H9 (cell line): ENCODE results near the gene CPA4. TPM values are rescaled to one million over a fixed set of nuclear protein-coding genes. Genes with fewer than 3 reads are reported as not detected.
A peak's percentile ranks its signal among the peaks of the same experiment; 100 is the strongest.

Experiments
- DNase-seq: peaks from one replicate; pipeline ENCODE4 v3.0.0-alpha.2; 2017
- H2AFZ ChIP-seq: one replicate; pipeline ENCODE4 v1.6.1; 2013; ENCODE audit warnings: mild to moderate bottlenecking, low read length, control low read depth, moderate library complexity
- H2AK5ac ChIP-seq: 2 replicates; pipeline ENCODE4 v1.6.1; 2013; ENCODE audit warnings: low read length, control low read depth, mixed read lengths; ENCODE audit not compliant: insufficient read length
- H2BK120ac ChIP-seq: one replicate; pipeline ENCODE4 v1.6.1; 2013; ENCODE audit warnings: low read depth, mild to moderate bottlenecking, low read length, control low read depth, inconsistent platforms; ENCODE audit not compliant: poor library complexity, severe bottlenecking
- H2BK12ac ChIP-seq: 2 replicates; pipeline ENCODE4 v1.6.1; 2013; ENCODE audit warnings: low read length, control low read depth, mixed read lengths, low read depth; ENCODE audit not compliant: insufficient read length
- H2BK15ac ChIP-seq: 2 replicates; pipeline ENCODE4 v1.6.1; 2013; ENCODE audit warnings: low read depth, low read length, control low read depth
- H2BK20ac ChIP-seq: one replicate; pipeline ENCODE4 v1.6.1; 2013; ENCODE audit warnings: low read depth, mild to moderate bottlenecking, low read length, control low read depth, inconsistent platforms; ENCODE audit not compliant: poor library complexity, severe bottlenecking
- H2BK5ac ChIP-seq: 2 replicates; pipeline ENCODE4 v1.6.1; 2013; ENCODE audit warnings: low read length, control low read depth, mixed read lengths; ENCODE audit not compliant: insufficient read length
- H3K14ac ChIP-seq: 2 replicates; pipeline ENCODE4 v1.6.1; 2013; ENCODE audit warnings: low read length, control low read depth; ENCODE audit not compliant: insufficient read depth
- H3K18ac ChIP-seq: 2 replicates; pipeline ENCODE4 v1.6.1; 2013; ENCODE audit warnings: low read depth, mild to moderate bottlenecking, mixed read lengths, low read length, control low read depth; ENCODE audit not compliant: insufficient read length
- H3K23ac ChIP-seq: 2 replicates; pipeline ENCODE4 v1.6.1; 2013; ENCODE audit warnings: low read length, control low read depth, mixed read lengths, low read depth; ENCODE audit not compliant: insufficient read length
- H3K23me2 ChIP-seq: 2 replicates; pipeline ENCODE4 v1.6.1; 2013; ENCODE audit warnings: low read depth, mild to moderate bottlenecking, mixed read lengths, low read length, control low read depth; ENCODE audit not compliant: insufficient read length, poor library complexity, severe bottlenecking
- H3K27ac ChIP-seq: 2 replicates; pipeline ENCODE4 v1.5.1; 2013; ENCODE audit warnings: low read length, control low read depth, mixed read lengths, low read depth; ENCODE audit not compliant: insufficient read length
- H3K27me3 ChIP-seq: 2 replicates; pipeline ENCODE4 v1.6.1; 2013; ENCODE audit warnings: low read length, control low read depth, inconsistent platforms; ENCODE audit not compliant: insufficient read depth
- H3K4ac ChIP-seq: 2 replicates; pipeline ENCODE4 v1.6.1; 2013; ENCODE audit warnings: low read depth, mild to moderate bottlenecking, control low read depth, inconsistent platforms, low read length, moderate library complexity
- H3K4me1 ChIP-seq: 2 replicates; pipeline ENCODE4 v1.6.1; 2013; ENCODE audit warnings: low read length, control low read depth, inconsistent platforms; ENCODE audit not compliant: insufficient read depth
- H3K4me2 ChIP-seq: 2 replicates; pipeline ENCODE4 v1.6.1; 2013; ENCODE audit warnings: low read length, control low read depth, mixed read lengths; ENCODE audit not compliant: insufficient read length, insufficient read depth
- H3K56ac ChIP-seq: 2 replicates; pipeline ENCODE4 v1.6.1; 2013; ENCODE audit warnings: low read depth, mild to moderate bottlenecking, mixed read lengths, low read length, control low read depth; ENCODE audit not compliant: insufficient read length
- H3K79me1 ChIP-seq: 2 replicates; pipeline ENCODE4 v1.6.1; 2013; ENCODE audit warnings: low read depth, mild to moderate bottlenecking, moderate library complexity, low read length, control low read depth, inconsistent platforms; ENCODE audit not compliant: insufficient read depth, poor library complexity, severe bottlenecking
- H3K79me2 ChIP-seq: 2 replicates; pipeline ENCODE4 v1.6.1; 2013; ENCODE audit warnings: low read length, control low read depth, inconsistent platforms; ENCODE audit not compliant: insufficient read depth
- H3K9ac ChIP-seq: 2 replicates; pipeline ENCODE4 v1.6.1; 2013; ENCODE audit warnings: low read length, control low read depth, mixed read lengths; ENCODE audit not compliant: insufficient read length; ENCODE audit errors: extremely low read depth
- H3K9me3 ChIP-seq: one replicate; pipeline ENCODE4 v1.6.1; 2013; ENCODE audit warnings: low read depth, low read length, inconsistent platforms; ENCODE audit not compliant: control insufficient read depth
- H3T11ph ChIP-seq: one replicate; pipeline ENCODE4 v1.6.1; 2013; ENCODE audit warnings: mild to moderate bottlenecking, low read length, control low read depth, inconsistent platforms
- H4K20me1 ChIP-seq: one replicate; pipeline ENCODE4 v1.6.1; 2013; ENCODE audit not compliant: control insufficient read depth, insufficient read length, insufficient read depth
- H4K5ac ChIP-seq: 2 replicates; pipeline ENCODE4 v1.6.1; 2013; ENCODE audit warnings: low read depth, mild to moderate bottlenecking, mixed read lengths, low read length, control low read depth; ENCODE audit not compliant: insufficient read length
- H4K8ac ChIP-seq: replicated peaks from 2 replicates; pipeline ENCODE4 v1.6.1; 2013; ENCODE audit warnings: low read length, control low read depth, mixed read lengths, low read depth; ENCODE audit not compliant: insufficient read length
- H4K91ac ChIP-seq: 2 replicates; pipeline ENCODE4 v1.6.1; 2013; ENCODE audit warnings: low read depth, mild to moderate bottlenecking, moderate library complexity, mixed read lengths, low read length, control low read depth; ENCODE audit not compliant: insufficient read length
- H3K27ac Mint-ChIP-seq, 3 experiments: 2 replicates in 2 of 3; 3 replicates in 1 of 3; pipeline ENCODE4 v1.8.0; 2020 to 2021; ENCODE audit warnings: mixed read lengths in 3 of 3, mild to moderate bottlenecking in 1 of 3, moderate library complexity in 1 of 3
- H3K27me3 Mint-ChIP-seq: 2 replicates; pipeline ENCODE4 v1.8.0; 2021; ENCODE audit warnings: low read depth, mild to moderate bottlenecking, moderate library complexity, mixed read lengths
- H3K36me3 Mint-ChIP-seq, 3 experiments: 2 replicates in 2 of 3; 3 replicates in 1 of 3; pipeline ENCODE4 v1.8.0; 2020 to 2021; ENCODE audit warnings: low read depth in 3 of 3, mixed read lengths in 3 of 3; ENCODE audit not compliant: insufficient read depth in 1 of 3
- H3K4me1 Mint-ChIP-seq, 2 experiments: 2 replicates each; pipeline ENCODE4 v1.8.0; 2020; ENCODE audit warnings: mixed read lengths in 2 of 2
- H3K4me3 Mint-ChIP-seq, 2 experiments: 2 replicates in 1 of 2; 3 replicates in 1 of 2; pipeline ENCODE4 v1.8.0; 2020 to 2021; ENCODE audit warnings: mild to moderate bottlenecking in 2 of 2, mixed read lengths in 2 of 2, moderate library complexity in 1 of 2
- H3K9me3 Mint-ChIP-seq, 2 experiments: 2 replicates in 1 of 2; 3 replicates in 1 of 2; pipeline ENCODE4 v1.8.0; 2020; ENCODE audit warnings: mild to moderate bottlenecking in 2 of 2, mixed read lengths in 2 of 2, moderate library complexity in 1 of 2
- CTCF ChIP-seq: fragments of 200-600 bp; sonication (generic); conservative IDR thresholded peaks from 3 replicates; pipeline ENCODE4 v1.8.0; 2021; ENCODE audit warnings: antibody characterized with exemption, mild to moderate bottlenecking
- WGBS: extraction: QIAGEN DNeasy Blood & Tissue Kit; methylation state at CpG from one replicate; pipeline ENCODE4 v1.1.7; 2013; ENCODE audit warnings: missing lambda C conversion rate, low lambda C conversion rate, mixed read lengths; ENCODE audit not compliant: insufficient read length; ENCODE audit errors: extremely low coverage; 5-methylcytosine and 5-hydroxymethylcytosine counted together
- total RNA-seq: library from RNA; stranded (reverse); gene quantifications from 2 replicates; pipeline ENCODE4 v1.2.1, GENCODE V29; 2021

Gene CPA4
- total RNA-seq, 1 experiment from 2014 or later, result not detected

- Histone ChIP-seq H2BK5ac (no peak overlapping the region), H4K5ac (no peak overlapping the region), H4K20me1 (no peaks in the 10 kb centered on the region), H3K23me2 (no peaks in the 10 kb centered on the region), H2AK5ac (no peak overlapping the region), H3K18ac (no peak overlapping the region), H3K27ac (no peak overlapping the region), H3K4ac (no peak overlapping the region), H3K27me3 (no peaks in the 10 kb centered on the region), H4K8ac (no peak overlapping the region), H2BK120ac (no peak overlapping the region), H2BK15ac (no peak overlapping the region), H2BK20ac (no peak overlapping the region), H3K9me3 (no peaks in the 10 kb centered on the region), H3K4me2 (no peak overlapping the region), H3T11ph (no peak overlapping the region), H3K56ac (no peak overlapping the region), H4K91ac (no peak overlapping the region), H3K79me1 (no peaks in the 10 kb centered on the region), H3K9ac (no peak overlapping the region), H3K79me2 (no peaks in the 10 kb centered on the region), H3K23ac (no peak overlapping the region), H2BK12ac (no peak overlapping the region), H3K4me1 (peaks cover 6% of the 10 kb centered on the region; the same call in 1 of the 2 replicates), H2AFZ (no peak overlapping the region), H3K14ac (no peak overlapping the region)
- DNase-seq, result no peak
- peaks cover 5% of the 10 kb centered on the region for H3K27me3 Mint-ChIP-seq
- no peaks in the 10 kb centered on the region for H3K9me3 Mint-ChIP-seq
- H3K4me3 Mint-ChIP-seq, result peak overlapping the region in 1 of 2 experiments; percentile 7; a peak in 2 of 5 replicates
- H3K4me1 Mint-ChIP-seq, result peaks cover 36 to 47% of the 10 kb centered on the region in 2 experiments
- H3K27ac Mint-ChIP-seq, result peak overlapping the region in 1 of 3 experiments; percentile 50; a peak in 1 of 7 replicates
- no peak for TF ChIP-seq CTCF
- no peaks in the 10 kb centered on the region for H3K36me3 Mint-ChIP-seq
- WGBS, result no CpG with 5 or more reads among the region's 20 CpGs
These were observed 58.2 kb downstream of the CPA4 start for GRCh38 chr7:130350945-130351790.
